Activated CD4-positive, alpha-beta T cell treated with anti-CD3 and anti-CD28 coated beads for 24 hours (primary cell): ENCODE results near the gene DKK2.
"Not testable (repeated sequence)": the region's sequence is repeated elsewhere in the genome, so short reads cannot be mapped to it uniquely, and the experiment has no call there.

Experiments
- DNase-seq, 2 donors: peaks; one replicate each; pipeline ENCODE4 v3.0.0-alpha.2; 2020; ENCODE audit warnings: low read depth in 2 of 2

Gene DKK2

GRCh38 chr4:106909486-106910188 is 126.5 kb downstream of the DKK2 start:
- no peak for DNase-seq

GRCh38 chr4:106908049-106908448 is 128.1 kb downstream of the DKK2 start:
- DNase-seq: not testable (repeated sequence)

GRCh38 chr4:106907216-106907615 is 128.9 kb downstream of the DKK2 start:
- no peak for DNase-seq

- DNase-seq: no peak
Observed at GRCh38 chr4:106906728-106907127, 129.4 kb downstream of the DKK2 start.

GRCh38 chr4:106898621-106899230 is 137.4 kb downstream of the DKK2 start:
- DNase-seq: no peak

- DNase-seq: no peak
Observed at GRCh38 chr4:106893903-106894302, 142.2 kb downstream of the DKK2 start.

GRCh38 chr4:106893395-106893881 is 142.7 kb downstream of the DKK2 start:
- DNase-seq: no peak

- no peak for DNase-seq
Observed at GRCh38 chr4:106892786-106893185, 143.3 kb downstream of the DKK2 start.

GRCh38 chr4:106875340-106875739 is 160.8 kb downstream of the DKK2 start:
- no peak for DNase-seq
